Measurements from ENCODE around the gene ANKRD13D. TPM values are rescaled to one million over a fixed set of nuclear protein-coding genes. Genes with fewer than 3 reads are reported as not detected.

ANKRD13D gene
- total RNA-seq, 1 donor from 2014 or later: 62.9 TPM

DNA sequence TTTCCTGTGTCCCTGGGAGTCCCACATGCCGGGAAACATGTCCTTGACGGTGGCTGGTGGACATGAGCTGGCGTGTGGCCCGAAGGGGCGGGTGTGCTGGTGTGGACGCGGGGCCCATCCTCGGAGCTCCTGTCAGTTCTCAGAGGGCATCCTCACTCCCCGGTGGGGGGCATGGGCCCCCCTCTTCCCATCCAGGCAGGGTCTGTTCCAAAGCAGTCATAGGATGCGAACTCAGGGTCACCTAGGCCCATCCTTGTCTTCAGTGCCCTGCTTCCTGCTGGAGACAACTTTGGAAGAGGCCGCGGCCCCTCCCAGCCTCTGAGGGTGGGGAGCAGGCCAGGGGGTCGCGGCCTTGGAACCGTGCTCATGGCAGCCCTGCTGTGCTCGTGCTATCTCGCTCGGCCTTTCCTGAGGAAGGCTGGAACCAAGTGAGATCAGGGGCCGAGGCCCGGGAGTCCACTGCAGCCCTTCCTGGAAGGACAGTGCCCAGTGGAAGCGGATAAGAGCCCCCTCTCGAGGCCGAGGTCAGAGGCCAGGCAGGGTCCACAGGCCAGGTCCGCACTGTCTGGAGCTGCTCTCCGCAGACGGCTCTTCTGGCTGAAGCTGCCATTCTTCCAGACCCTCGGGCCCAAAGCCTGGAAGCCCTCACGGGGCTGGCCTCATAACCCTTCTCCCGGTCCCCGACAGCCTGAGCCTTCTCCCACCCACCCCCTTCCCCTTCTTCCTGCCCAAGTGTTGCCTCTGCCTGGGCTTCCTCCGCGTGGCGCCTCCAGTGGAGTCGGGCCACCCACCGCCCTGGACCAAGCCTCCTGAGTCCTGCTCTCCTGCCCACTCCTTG lies 14.1 kb upstream of the ANKRD13D start:
- Histone ChIP-seq H3K27ac (peak overlapping the region; percentile 92), H3K36me3 (peaks cover 0 to 14% of the 10 kb centered on the region in 2 donors), H3K27me3 (no peaks in the 10 kb centered on the region), H3K4me3 (no peak overlapping the region), H3K9me3 (no peaks in the 10 kb centered on the region), H3K4me1 (peaks cover 100% of the 10 kb centered on the region)
- intact Hi-C loops (cut with DNase I): no loop called here
- TF ChIP-seq POLR2AphosphoS5 (IDR thresholded peaks at IDR 0.05; ENCODE audit: insufficient read depth in 1 of 2, low read depth in 1 of 2) (no peak), CTCF (IDR thresholded peaks at IDR 0.05) (no peak), POLR2A (IDR thresholded peaks at IDR 0.05) (no peak)
- DNase-seq (ENCODE audit: extremely low spot score in 2 of 2): no peak

GRCh38 chr11:67275606-67276409 lies 13.3 kb upstream of the ANKRD13D start:
- Histone ChIP-seq H3K4me1 (peaks cover 92% of the 10 kb centered on the region), H3K9me3 (no peaks in the 10 kb centered on the region), H3K27ac (peak overlapping the region; percentile 92), H3K4me3 (no peak overlapping the region), H3K27me3 (no peaks in the 10 kb centered on the region), H3K36me3 (peaks cover 0 to 22% of the 10 kb centered on the region in 2 donors)
- intact Hi-C loops (cut with DNase I): no loop called here
- TF ChIP-seq POLR2AphosphoS5 (IDR thresholded peaks at IDR 0.05; ENCODE audit: insufficient read depth in 1 of 2, low read depth in 1 of 2): no peak
- TF ChIP-seq POLR2A (IDR thresholded peaks at IDR 0.05): no peak
- no peak for DNase-seq (ENCODE audit: extremely low spot score in 2 of 2)

DNA sequence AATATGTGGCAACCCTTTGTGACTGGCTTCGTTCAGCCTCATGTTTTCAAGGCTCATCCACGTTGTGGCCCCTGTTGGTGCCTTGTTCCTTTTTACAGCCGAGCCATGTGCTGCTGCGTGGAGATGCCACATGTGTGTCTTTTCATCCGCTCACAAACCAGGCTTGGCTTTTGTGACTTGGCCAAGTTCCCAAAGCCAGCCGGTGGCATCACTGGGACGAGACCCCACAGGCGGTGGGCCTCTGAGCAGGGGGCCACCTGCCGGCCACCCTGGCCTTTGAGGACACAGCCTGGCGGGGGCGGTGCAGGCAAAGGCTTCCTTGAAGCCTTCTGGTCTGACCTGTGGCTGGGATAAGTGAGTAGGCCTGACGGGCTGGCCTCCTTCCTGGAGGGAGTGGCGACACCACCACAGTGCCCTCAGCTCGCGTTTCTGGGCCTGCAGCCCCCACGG lies 12.3 kb upstream of the ANKRD13D start:
- H3K27me3 ChIP-seq: no peaks in the 10 kb centered on the region
- DNase-seq (ENCODE audit: extremely low spot score in 2 of 2): no peak
- TF ChIP-seq POLR2A (IDR thresholded peaks at IDR 0.05) (no peak), POLR2AphosphoS5 (IDR thresholded peaks at IDR 0.05; ENCODE audit: insufficient read depth in 1 of 2, low read depth in 1 of 2) (no peak), CTCF (IDR thresholded peaks at IDR 0.05) (no peak)
- intact Hi-C loops (cut with DNase I): no loop called here
- H3K4me3 ChIP-seq: peak overlapping the region; percentile 34 to 39
- peak overlapping the region; percentile 92 for H3K27ac ChIP-seq
- H3K4me1 ChIP-seq: peaks cover 82% of the 10 kb centered on the region
- H3K36me3 ChIP-seq: peaks cover 0 to 32% of the 10 kb centered on the region in 2 donors
- no peaks in the 10 kb centered on the region for H3K9me3 ChIP-seq

GRCh38 chr11:67277231-67277961 lies 11.7 kb upstream of the ANKRD13D start:
- Histone ChIP-seq H3K36me3 (peaks cover 0 to 38% of the 10 kb centered on the region in 2 donors), H3K9me3 (no peaks in the 10 kb centered on the region), H3K27me3 (no peaks in the 10 kb centered on the region), H3K27ac (peak overlapping the region; percentile 92), H3K4me3 (peak overlapping the region; percentile 34 to 39), H3K4me1 (peaks cover 76% of the 10 kb centered on the region)
- no peak for DNase-seq (ENCODE audit: extremely low spot score in 2 of 2)
- intact Hi-C loops (cut with DNase I): no loop called here
- TF ChIP-seq POLR2A (IDR thresholded peaks at IDR 0.05): no peak
- TF ChIP-seq POLR2AphosphoS5 (IDR thresholded peaks at IDR 0.05; ENCODE audit: insufficient read depth in 1 of 2, low read depth in 1 of 2): peak; percentile 75 to 79
- TF ChIP-seq CTCF (IDR thresholded peaks at IDR 0.05): no peak
